Naive thymus-derived CD4-positive, alpha-beta T cell (primary cell): ENCODE results near the gene MRPL10. TPM values are rescaled to one million over a fixed set of nuclear protein-coding genes. Genes with fewer than 3 reads are reported as not detected.
A peak's percentile ranks its signal among the peaks of the same experiment; 100 is the strongest.

Experiments used
- ATAC-seq: fragments of 150-1000 bp; cut with Tn5 transposase; 2 replicates; pipeline ENCODE4 v1.10.0; 2021; ENCODE audit warnings: mild to moderate bottlenecking, moderate library complexity
- CTCF ChIA-PET: fragments of 350-600 bp; sonication (Branson Sonifier 250); formaldehyde crosslinking; loops from one replicate; lab custom pipeline; 2021; ENCODE audit warnings: antibody characterized with exemption; lab: Charles Lee
- POLR2A ChIA-PET: fragments of 350-600 bp; sonication (Branson Sonifier 250); formaldehyde crosslinking; loops from one replicate; lab custom pipeline; 2021; ENCODE audit warnings: antibody characterized with exemption, inconsistent platforms; lab: Charles Lee
- DNase-seq, 9 donors: peaks; one replicate each; pipeline versions ENCODE4 v3.0.0 to v3.0.0-alpha.2; 2020 to 2022; ENCODE audit warnings: mixed read lengths in 1 of 9
- H3K27ac ChIP-seq: one replicate; pipeline ENCODE4 v1.7.0; 2013; ENCODE audit warnings: mild to moderate bottlenecking, low read depth, low read length, moderate library complexity
- H3K27me3 ChIP-seq, 2 donors: one replicate each; pipeline ENCODE4 v1.7.0; 2013; ENCODE audit warnings: low read length in 2 of 2, mild to moderate bottlenecking in 2 of 2, moderate library complexity in 2 of 2; ENCODE audit not compliant: control insufficient read depth in 2 of 2, insufficient read depth in 2 of 2
- H3K36me3 ChIP-seq, 3 experiments: 1 replicate in 2 of 3; 2 replicates in 1 of 3; pipeline ENCODE4 v1.7.0; 2013; ENCODE audit warnings: low read length in 3 of 3, mild to moderate bottlenecking in 3 of 3, moderate library complexity in 1 of 3; ENCODE audit not compliant: insufficient read depth in 3 of 3, control insufficient read depth in 2 of 3
- H3K4me1 ChIP-seq, 2 donors: one replicate each; pipeline ENCODE4 v1.7.0; 2013; ENCODE audit warnings: low read length in 2 of 2, mild to moderate bottlenecking in 2 of 2, moderate library complexity in 1 of 2; ENCODE audit not compliant: control insufficient read depth in 2 of 2, insufficient read depth in 2 of 2
- H3K4me3 ChIP-seq: 2 replicates; pipeline ENCODE4 v1.7.0; 2013; ENCODE audit warnings: mild to moderate bottlenecking, low read length
- H3K9me3 ChIP-seq, 3 experiments: 1 replicate in 2 of 3; 2 replicates in 1 of 3; pipeline ENCODE4 v1.7.0; 2013; ENCODE audit warnings: low read length in 3 of 3; ENCODE audit not compliant: control insufficient read depth in 2 of 3
- H3K27ac Mint-ChIP-seq, 9 donors: one replicate each; pipeline ENCODE4 v1.8.0; 2020 to 2022; ENCODE audit warnings: mixed read lengths in 9 of 9, mild to moderate bottlenecking in 8 of 9, moderate library complexity in 5 of 9, inconsistent platforms in 2 of 9
- H3K27me3 Mint-ChIP-seq, 5 donors: one replicate each; pipeline ENCODE4 v1.8.0; 2021 to 2022; ENCODE audit warnings: mixed read lengths in 5 of 5, mild to moderate bottlenecking in 1 of 5
- H3K36me3 Mint-ChIP-seq, 5 donors: one replicate each; pipeline ENCODE4 v1.8.0; 2020 to 2022; ENCODE audit warnings: mixed read lengths in 5 of 5, mild to moderate bottlenecking in 3 of 5, inconsistent platforms in 1 of 5
- H3K4me1 Mint-ChIP-seq, 7 donors: one replicate each; pipeline ENCODE4 v1.8.0; 2020 to 2022; ENCODE audit warnings: mixed read lengths in 7 of 7, mild to moderate bottlenecking in 3 of 7, inconsistent platforms in 1 of 7
- H3K4me3 Mint-ChIP-seq, 10 donors: one replicate each; pipeline ENCODE4 v1.8.0; 2020 to 2022; ENCODE audit warnings: mild to moderate bottlenecking in 10 of 10, mixed read lengths in 10 of 10, moderate library complexity in 6 of 10, inconsistent platforms in 2 of 10
- H3K9me3 Mint-ChIP-seq, 11 donors: one replicate each; pipeline ENCODE4 v1.8.0; 2020 to 2022; ENCODE audit warnings: mixed read lengths in 11 of 11, mild to moderate bottlenecking in 4 of 11, inconsistent platforms in 1 of 11, moderate library complexity in 1 of 11
- intact Hi-C, 2 donors: fragments of 100-400 bp; cut with micrococcal nuclease; formaldehyde crosslinking; loops; one replicate each; pipeline ENCODE4 v1.15.1; 2023
- polyA plus RNA-seq, 2 donors: library from polyadenylated mRNA; unstranded; fragments of 300-500 nt; fragmentation: Illumina TruSeq; gene quantifications; one replicate each; pipeline ENCODE4 v1.2.3, GENCODE V29; 2021
- total RNA-seq, 6 experiments: library from RNA in 5 of 6; stranded (reverse) in 5 of 6; gene quantifications; 1 replicate in 5 of 6; 2 replicates in 1 of 6; pipeline ENCODE4 v1.2.3 and lab custom pipeline; 2021 to 2026

The MRPL10 gene
- total RNA-seq (10 to 100 TPM; 33.6 to 51.2 (median 35.7) TPM), polyA plus RNA-seq (10 to 100 TPM; 36.5 to 44.0 TPM), total RNA-seq (lab: John Stamatoyannopoulos, UW) (20.5 reads per million, percentile 51 among the genes with 10 or more reads in this experiment)

- ATAC-seq (peak; percentile 88), DNase-seq (peak; percentile 79 to 96 (median 91))
- intact Hi-C loops, result loop anchor here (1.0 to 2.0 kb wide), 6 partner anchors 10 to 270 kb away; partner anchors contain the start of genes OSBPL7 (in 2 of the 2), SCRN2 (in 2 of the 2), SP2 (in 2 of the 2) and CBX1 (in 1 of the 2)
- peaks cover 0 to 25% (median 8%) of the 10 kb centered on the region in 5 donors for H3K36me3 Mint-ChIP-seq
- ChIA-PET CTCF (interaction anchor here (0.5 to 2.5 kb wide), 4 partner anchors 8 to 1546 kb away, joined by 4 to 16 read pairs (median 4); partner anchors contain the start of gene SCRN2), POLR2A (interaction anchor here (0.6 to 2.8 kb wide), 13 partner anchors 9 to 718 kb away, joined by 3 to 27 read pairs (median 4); partner anchors contain the start of genes KPNB1, OSBPL7, SCRN2 and SP2)
- peaks cover 34 to 79% (median 70%) of the 10 kb centered on the region in 7 donors for H3K4me1 Mint-ChIP-seq
- H3K4me3 ChIP-seq, result peak within 1 kb of the TSS; percentile 99
- H3K27ac Mint-ChIP-seq, result peak within 1 kb of the TSS; percentile 76 to 96 (median 92)
- H3K27ac ChIP-seq, result peak within 1 kb of the TSS; percentile 77
- no peaks in the 10 kb centered on the region for H3K27me3 Mint-ChIP-seq
- H3K9me3 ChIP-seq, result no peaks in the 10 kb centered on the region
- H3K4me3 Mint-ChIP-seq, result peak within 1 kb of the TSS; percentile 89 to 98 (median 92)
- H3K36me3 ChIP-seq, result peaks cover 5 to 27% (median 13%) of the 10 kb centered on the region in 3 experiments
- H3K4me1 ChIP-seq, result peaks cover 31 to 38% of the 10 kb centered on the region in 2 donors
- H3K27me3 ChIP-seq, result no peaks in the 10 kb centered on the region
- peaks cover 0 to 2% (median 0%) of the 10 kb centered on the region in 11 donors for H3K9me3 Mint-ChIP-seq
Observed at GRCh38 chr17:47831003-47831933, at the start of gene MRPL10, which contains the start of gene LRRC46. Gene MRPL10, minus strand, starts transcription at chr17:47831541. Its CDS starts 30 bp downstream, at chr17:47831511. Gene LRRC46, plus strand, starts transcription at chr17:47831670. Its CDS starts 320 bp downstream, at chr17:47831990.

DNA sequence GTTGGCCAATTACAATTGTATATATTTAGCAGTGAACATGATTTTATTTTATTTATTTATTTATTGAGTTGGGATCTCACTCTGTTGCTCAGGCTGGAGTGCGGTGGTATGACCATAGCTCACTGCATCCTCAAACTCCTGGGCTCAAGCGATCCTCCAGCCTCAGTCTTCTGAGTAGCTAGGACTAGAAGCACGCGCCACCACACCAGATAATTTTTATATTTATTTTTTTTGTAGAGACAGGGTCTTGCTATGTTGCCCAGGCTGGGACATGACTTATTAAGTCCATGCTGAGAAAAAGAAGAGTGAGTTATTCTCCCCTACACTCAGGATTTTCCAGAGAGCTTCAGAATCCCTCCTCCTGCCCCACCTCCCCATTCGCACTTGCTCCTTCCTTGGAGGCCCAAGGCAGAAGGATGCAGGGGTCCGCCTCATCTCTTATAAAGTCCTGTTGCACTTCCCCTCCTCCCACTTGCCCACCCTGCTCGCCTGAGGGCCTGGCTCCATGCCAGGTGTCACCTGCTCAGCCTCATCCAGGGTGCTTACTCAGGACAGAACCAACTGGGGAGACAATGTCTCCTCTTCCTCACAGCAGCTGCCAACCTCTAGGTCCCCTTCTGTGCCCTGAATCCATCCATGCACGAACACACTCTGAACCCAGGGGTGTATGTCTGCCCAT lies 48.6 kb upstream of the MRPL10 start:
- Histone ChIP-seq H3K9me3 (no peaks in the 10 kb centered on the region), H3K27ac (no peak overlapping the region), H3K27me3 (no peaks in the 10 kb centered on the region), H3K36me3 (no peaks in the 10 kb centered on the region), H3K4me3 (no peak overlapping the region), H3K4me1 (peaks cover 0 to 22% of the 10 kb centered on the region in 2 donors)
- DNase-seq (no peak), ATAC-seq (no peak)
- ChIA-PET POLR2A (interaction anchor here (0.7 to 1.1 kb wide), 3 partner anchors 16 to 72 kb away, joined by 3 to 6 read pairs (median 5); no protein-coding TSS in a partner anchor), CTCF (interaction anchor here (1.4 to 1.8 kb wide), 2 partner anchors 10 to 39 kb away, joined by 3 to 6 read pairs; partner anchors contain the start of gene SCRN2)
- intact Hi-C loops, result no loop called here
- Mint-ChIP-seq H3K9me3 (no peaks in the 10 kb centered on the region), H3K4me3 (no peak overlapping the region), H3K27me3 (peaks cover 5 to 31% (median 11%) of the 10 kb centered on the region in 5 donors), H3K27ac (no peak overlapping the region), H3K36me3 (peaks cover 0 to 4% (median 0%) of the 10 kb centered on the region in 5 donors), H3K4me1 (peaks cover 19 to 30% (median 23%) of the 10 kb centered on the region in 7 donors)

- no peaks in the 10 kb centered on the region for H3K27me3 ChIP-seq
- CTCF ChIA-PET, result interaction anchor here (0.6 to 1.8 kb wide), 3 partner anchors 11 to 197 kb away, joined by 3 to 6 read pairs (median 3); partner anchors contain the start of gene SCRN2
- POLR2A ChIA-PET, result interaction anchor here (1.1 kb wide), 1 partner anchor 16 kb away, joined by 6 read pairs; no protein-coding TSS in a partner anchor
Observed at GRCh38 chr17:47879028-47879585, 47.8 kb upstream of the MRPL10 start.

DNA sequence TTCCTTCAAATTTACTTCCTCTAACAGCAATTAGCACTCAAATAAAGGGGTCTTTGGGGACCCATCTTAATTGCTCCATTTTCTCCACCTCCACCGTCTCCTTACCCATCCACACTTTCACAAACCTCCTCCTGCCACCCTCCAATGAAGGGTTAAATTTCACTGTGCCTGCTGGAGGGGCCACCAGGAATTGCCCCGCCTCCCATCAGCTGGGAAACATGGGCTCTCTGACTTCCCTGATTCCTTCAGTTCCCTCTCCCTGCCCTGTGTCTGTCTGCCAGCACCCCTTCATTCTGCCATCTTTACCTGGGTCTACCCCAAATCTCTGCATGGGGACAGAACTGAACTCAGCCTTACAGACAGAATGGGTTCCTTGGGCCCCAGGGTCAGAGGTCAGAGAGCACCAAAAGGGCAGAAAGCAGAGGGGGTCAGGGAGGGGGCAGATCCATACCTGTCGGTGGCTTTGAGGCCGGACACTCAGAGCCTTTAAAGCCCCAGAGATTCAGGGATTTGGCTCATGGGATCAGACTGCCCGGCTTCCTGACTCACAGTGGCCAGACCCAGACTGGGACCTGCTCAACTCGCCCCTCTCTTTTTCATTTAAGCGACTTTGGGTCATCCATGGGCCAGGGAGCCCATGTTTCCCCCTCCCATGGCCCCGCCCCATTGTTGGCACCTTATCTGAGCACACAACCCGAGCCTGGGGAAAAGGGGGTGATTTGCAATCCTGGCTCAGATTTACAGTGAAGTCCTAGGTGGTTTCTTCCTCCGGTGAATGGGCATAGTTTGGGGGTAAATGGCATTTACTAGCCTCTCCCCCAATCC lies 47.1 kb upstream of the MRPL10 start:
- Mint-ChIP-seq H3K4me1 (peaks cover 8 to 17% (median 15%) of the 10 kb centered on the region in 7 donors), H3K36me3 (peaks cover 0 to 4% (median 0%) of the 10 kb centered on the region in 5 donors), H3K9me3 (no peaks in the 10 kb centered on the region), H3K27ac (no peak overlapping the region), H3K27me3 (peaks cover 16 to 44% (median 22%) of the 10 kb centered on the region in 5 donors), H3K4me3 (no peak overlapping the region)
- ChIA-PET POLR2A (no interaction called here), CTCF (interaction anchor here (1.0 to 1.8 kb wide), 3 partner anchors 12 to 37 kb away, joined by 3 to 6 read pairs (median 3); partner anchors contain the start of gene SCRN2)
- Histone ChIP-seq H3K27ac (no peak overlapping the region), H3K4me3 (no peak overlapping the region), H3K27me3 (no peaks in the 10 kb centered on the region), H3K36me3 (no peaks in the 10 kb centered on the region), H3K9me3 (no peaks in the 10 kb centered on the region), H3K4me1 (peaks cover 0 to 7% of the 10 kb centered on the region in 2 donors)
- ATAC-seq, result no peak
- no peak for DNase-seq
- intact Hi-C loops, result no loop called here

More at GRCh38 chr17:47879028-47879585, 47.8 kb upstream of the MRPL10 start:
- H3K9me3 Mint-ChIP-seq, result no peaks in the 10 kb centered on the region
- no peaks in the 10 kb centered on the region for H3K36me3 ChIP-seq
- peak overlapping the region in 1 of 9 donors; percentile 81 for H3K27ac Mint-ChIP-seq
- H3K27me3 Mint-ChIP-seq, result peaks cover 11 to 38% (median 16%) of the 10 kb centered on the region in 5 donors
- intact Hi-C loops, result no loop called here
- peaks cover 0 to 13% of the 10 kb centered on the region in 2 donors for H3K4me1 ChIP-seq
- no peak overlapping the region for H3K27ac ChIP-seq
- DNase-seq, result no peak
- H3K36me3 Mint-ChIP-seq, result peaks cover 0 to 4% (median 0%) of the 10 kb centered on the region in 5 donors
- no peak for ATAC-seq
- H3K9me3 ChIP-seq, result no peaks in the 10 kb centered on the region
- no peak overlapping the region for H3K4me3 Mint-ChIP-seq
- peaks cover 14 to 22% (median 17%) of the 10 kb centered on the region in 7 donors for H3K4me1 Mint-ChIP-seq
- no peak overlapping the region for H3K4me3 ChIP-seq

GRCh38 chr17:47877368-47878034 lies 46.2 kb upstream of the MRPL10 start:
- Histone ChIP-seq H3K27me3 (no peaks in the 10 kb centered on the region), H3K36me3 (no peaks in the 10 kb centered on the region), H3K4me1 (no peaks in the 10 kb centered on the region), H3K4me3 (no peak overlapping the region), H3K9me3 (no peaks in the 10 kb centered on the region), H3K27ac (no peak overlapping the region)
- DNase-seq (no peak), ATAC-seq (no peak)
- intact Hi-C loops, result no loop called here
- peaks cover 0 to 4% (median 0%) of the 10 kb centered on the region in 5 donors for H3K36me3 Mint-ChIP-seq
- H3K9me3 Mint-ChIP-seq, result no peaks in the 10 kb centered on the region
- CTCF ChIA-PET, result interaction anchor here (1.0 kb wide), 1 partner anchor 12 kb away, joined by 3 read pairs; no protein-coding TSS in a partner anchor
- POLR2A ChIA-PET, result no interaction called here
- H3K4me1 Mint-ChIP-seq, result peaks cover 0 to 9% (median 6%) of the 10 kb centered on the region in 7 donors
- H3K27me3 Mint-ChIP-seq, result peaks cover 22 to 51% (median 26%) of the 10 kb centered on the region in 5 donors
- H3K27ac Mint-ChIP-seq, result no peak overlapping the region
- H3K4me3 Mint-ChIP-seq, result no peak overlapping the region
